H1 (cell line): ENCODE measurements around the gene SCAMP5. TPM values are rescaled to one million over a fixed set of nuclear protein-coding genes. Genes with fewer than 3 reads are reported as not detected.

Experiments used
- KDM4A ChIP-seq: IDR thresholded peaks from one replicate; pipeline ENCODE4 v1.7.1; 2012; ENCODE audit warnings: low read depth, mild to moderate bottlenecking, moderate library complexity, low read length, inconsistent platforms; ENCODE audit not compliant: severe bottlenecking
- SIN3A ChIP-seq, 2 experiments: IDR thresholded peaks in 1 of 2; conservative IDR thresholded peaks in 1 of 2; 2 replicates each; pipeline ENCODE4 v1.6.1; 2011 to 2012; ENCODE audit warnings: low read length in 2 of 2, improper control_type of control experiment in 1 of 2, low read depth in 1 of 2, mild to moderate bottlenecking in 1 of 2
- polyA plus RNA-seq, 7 experiments: library from polyadenylated mRNA; depleted of rRNA in 3 of 7; stranded (reverse) in 5 of 7; unstranded in 2 of 7; fragments of >200 nt in 5 of 7; fragments of 200-250 nt in 2 of 7; gene quantifications; 1 replicate in 5 of 7; 2 replicates in 1 of 7; 4 replicates in 1 of 7; pipeline versions ENCODE4 v1.2.1 to v1.2.3, GENCODE V29; 2011 to 2013; ENCODE audit warnings: missing spikeins in 2 of 7, mixed read lengths in 2 of 7
- total RNA-seq: library from RNA; stranded (reverse); fragmentation: NEBNext Ultra II Directional; extraction: Animal tissue kit (Norgen Biotek cat#: 25700); gene quantifications from 2 replicates; pipeline ENCODE4 v1.2.1, GENCODE V29; 2021

Gene SCAMP5
- total and polyA plus RNA-seq, 2 of the 8 experiments (the other 6 are each of a cell fraction or from before 2014, with no cell fraction given) = 55.4 to 94.7 TPM

DNA sequence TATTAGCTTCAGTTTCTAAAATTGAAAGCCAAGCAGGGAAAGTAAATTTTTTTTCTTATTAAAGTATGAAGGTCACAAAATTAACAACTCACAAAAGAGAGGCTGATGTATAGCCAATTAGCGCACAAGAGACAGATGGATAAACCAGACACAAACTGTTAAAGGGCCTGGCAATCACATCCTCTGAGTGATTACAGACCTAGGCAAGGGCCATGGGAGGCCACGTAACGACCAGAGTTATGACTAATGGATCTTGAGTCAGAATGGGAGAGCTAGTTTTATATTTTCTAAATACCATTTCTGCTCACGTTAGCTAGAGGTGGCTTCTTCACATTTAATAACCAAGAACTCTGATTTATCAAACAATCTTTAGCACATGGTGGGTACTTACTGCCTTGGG is 17.8 kb upstream of the SCAMP5 start (continued):
- TF ChIP-seq KDM4A (no peak), SIN3A (conservative IDR thresholded peaks at IDR 0.05 in 1 of 2, IDR thresholded peaks at IDR 0.05 in 1 of 2; ENCODE audit: low read depth in 1 of 2, low read length in 2 of 2) (no peak)
